Left renal cortex interstitium (tissue), 4 donors: ENCODE results near the gene FLII. TPM values are rescaled to one million over a fixed set of nuclear protein-coding genes. Genes with fewer than 3 reads are reported as not detected.
A peak's percentile ranks its signal among the peaks of the same experiment; 100 is the strongest.
"Not testable (repeated sequence)": the region's sequence is repeated elsewhere in the genome, so short reads cannot be mapped to it uniquely, and the experiment has no call there.

Experiments used
- DNase-seq, 4 donors: peaks; one replicate each; pipeline ENCODE4 v3.0.0-alpha.2; 2013; ENCODE audit warnings: low read depth in 4 of 4, low spot score in 2 of 4, missing footprints in 1 of 4
- polyA plus RNA-seq, 4 donors: library from polyadenylated mRNA; unstranded; fragments of 120-200 nt; gene quantifications; one replicate each; pipeline ENCODE4 v1.2.1, GENCODE V29; 2013; ENCODE audit not compliant: insufficient read length in 4 of 4

The FLII gene
- 100 to 1,000 TPM; 131 to 159 (median 140) TPM for polyA plus RNA-seq

GRCh38 chr17:18258356-18259038, at the start of gene FLII:
Gene FLII (minus strand): TSS chr17:18258738. CDS start chr17:18258690, 48 bp downstream.
- DNase-seq = peak in 1 of 4 donors; percentile 34

- DNase-seq = not testable (repeated sequence)
These were observed 44.7 kb upstream of the FLII start for GRCh38 chr17:18303206-18303605.

- no peak for DNase-seq
These were observed 42.4 kb upstream of the FLII start for GRCh38 chr17:18300725-18301480.

GRCh38 chr17:18298061-18298460, 39.5 kb upstream of the FLII start:
- not testable (repeated sequence) for DNase-seq

- DNase-seq = no peak
These were observed 33.4 kb upstream of the FLII start for GRCh38 chr17:18291718-18292540.

- no peak for DNase-seq
These were observed 26.8 kb upstream of the FLII start for GRCh38 chr17:18285296-18285695.

- DNase-seq = no peak
These were observed 23.2 kb upstream of the FLII start for GRCh38 chr17:18281788-18282187.

GRCh38 chr17:18280766-18281371, 22.3 kb upstream of the FLII start:
- DNase-seq = no peak

- no peak for DNase-seq
These were observed 21.7 kb upstream of the FLII start for GRCh38 chr17:18280249-18280648.

- no peak for DNase-seq
These were observed 20.3 kb upstream of the FLII start for GRCh38 chr17:18278867-18279266.

- no peak for DNase-seq
These were observed 18.5 kb upstream of the FLII start for GRCh38 chr17:18277076-18277475.

GRCh38 chr17:18270046-18270931, 11.8 kb upstream of the FLII start:
- no peak for DNase-seq

- no peak for DNase-seq
These were observed 9.6 kb upstream of the FLII start for GRCh38 chr17:18267927-18268711.

- DNase-seq = no peak
These were observed 8.8 kb upstream of the FLII start for GRCh38 chr17:18267366-18267765.

- DNase-seq = no peak
These were observed 5.5 kb upstream of the FLII start for GRCh38 chr17:18263885-18264682.

GRCh38 chr17:18262641-18263040, 4.1 kb upstream of the FLII start:
- DNase-seq = no peak

- DNase-seq = no peak
These were observed 3.6 kb upstream of the FLII start for GRCh38 chr17:18262111-18262510.

- no peak for DNase-seq
These were observed 3.1 kb upstream of the FLII start for GRCh38 chr17:18261659-18262058.
